Gastrocnemius medialis (tissue), 4 donors: ENCODE results near the gene RNF220. TPM values are rescaled to one million over a fixed set of nuclear protein-coding genes. Genes with fewer than 3 reads are reported as not detected.
"Not testable (repeated sequence)": the region's sequence is repeated elsewhere in the genome, so short reads cannot be mapped to it uniquely, and the experiment has no call there.

ENCODE experiments used
- ATAC-seq, 2 donors: fragments of 150-250 bp; one replicate each; pipeline ENCODE4 v1.9.1; 2016
- DNase-seq, 2 donors: peaks; one replicate each; pipeline ENCODE4 v3.0.0-alpha.2; 2019
- H3K27ac ChIP-seq, 4 donors: fragments of 200-600 bp; sonication (generic); 1 replicate in 1 of 4; 2 replicates in 3 of 4; pipeline ENCODE4 v1.5.1; 2016 to 2018; ENCODE audit warnings: mild to moderate bottlenecking in 2 of 4, moderate library complexity in 1 of 4
- H3K27me3 ChIP-seq, 3 donors: fragments of 200-600 bp; sonication (generic) in 2 of 3; 1 replicate in 1 of 3; 2 replicates in 2 of 3; pipeline versions ENCODE4 v1.5.1 to v1.6.0; 2016 to 2019; ENCODE audit warnings: mild to moderate bottlenecking in 1 of 3, moderate library complexity in 1 of 3
- H3K36me3 ChIP-seq, 2 donors: fragments of 200-600 bp; sonication (generic) in 1 of 2; one replicate each; pipeline ENCODE4 v1.5.1; 2017 to 2018
- H3K4me1 ChIP-seq, 2 donors: fragments of 200-600 bp; sonication (generic) in 1 of 2; one replicate each; pipeline ENCODE4 v1.5.1; 2016 to 2017; ENCODE audit warnings: mild to moderate bottlenecking in 2 of 2
- H3K4me3 ChIP-seq, 4 donors: fragments of 200-600 bp; sonication (generic) in 3 of 4; 1 replicate in 1 of 4; 2 replicates in 3 of 4; pipeline ENCODE4 v1.5.1; 2016 to 2019; ENCODE audit warnings: mild to moderate bottlenecking in 2 of 4
- H3K9me3 ChIP-seq, 3 donors: fragments of 200-600 bp; sonication (generic) in 2 of 3; 1 replicate in 1 of 3; 2 replicates in 2 of 3; pipeline ENCODE4 v1.5.1; 2016 to 2019
- CTCF ChIP-seq, 5 experiments: fragments of 450-650 bp in 3 of 5; fragments of 200-600 bp in 2 of 5; sonication (generic) in 2 of 5; IDR thresholded peaks in 4 of 5; conservative IDR thresholded peaks in 1 of 5; 1 replicate in 4 of 5; 2 replicates in 1 of 5; pipeline ENCODE4 v1.5.1; 2016 to 2019; ENCODE audit warnings: antibody characterized with exemption in 5 of 5, mild to moderate bottlenecking in 3 of 5, moderate library complexity in 3 of 5
- POLR2A ChIP-seq, 2 donors: fragments of 450-650 bp; IDR thresholded peaks; one replicate each; pipeline ENCODE4 v1.6.1; 2017; ENCODE audit warnings: antibody characterized with exemption in 2 of 2, mild to moderate bottlenecking in 2 of 2, moderate library complexity in 2 of 2
- in situ Hi-C, 4 donors: fragments of 200-750 bp; cut with MboI; loops; one replicate each; pipeline versions ENCODE4 v1.15.0 to v1.8.0; 2017; ENCODE audit warnings: low sequenced_read_pairs in 4 of 4
- intact Hi-C: fragments of 100-400 bp; cut with DNase I; formaldehyde crosslinking; loops from one replicate; pipeline ENCODE4 v1.15.1; 2023; ENCODE audit warnings: low total_unique reads
- total RNA-seq, 4 donors: library from RNA; depleted of rRNA; stranded (reverse); fragments of >200 nt; gene quantifications; one replicate each; pipeline versions ENCODE4 v1.1.0 to v1.2.3, GENCODE V29; 2016

RNF220 gene
- total RNA-seq, 4 donors from 2014 or later: 91.2 to 172 (median 128) TPM

DNA sequence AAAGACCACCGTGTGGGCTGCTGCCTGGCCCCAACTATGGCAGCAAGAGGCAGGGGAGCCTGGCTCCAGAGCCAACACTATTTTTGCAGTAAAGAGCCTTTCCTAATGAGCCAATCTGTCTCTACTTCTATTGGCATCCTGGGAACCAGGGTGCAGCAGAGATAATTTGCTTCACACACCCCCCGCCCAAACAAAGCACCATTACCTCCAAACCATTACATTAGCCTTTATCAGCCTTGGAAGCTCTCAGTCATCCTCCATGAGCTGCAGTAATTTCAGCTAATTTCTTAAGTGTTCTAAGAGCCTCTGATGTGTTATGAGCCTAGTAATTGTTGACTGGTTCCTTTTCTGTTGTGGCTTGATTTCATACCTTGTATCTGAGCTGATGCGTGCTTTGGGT, 291.0 kb downstream of the RNF220 start:
- no peak overlapping the region for H3K4me3 ChIP-seq
- in situ Hi-C loops (no loop called here), intact Hi-C loops (no loop called here)
- H3K9me3 ChIP-seq: no peaks in the 10 kb centered on the region
- no peak for TF ChIP-seq POLR2A (IDR thresholded peaks at IDR 0.05)
- TF ChIP-seq CTCF (IDR thresholded peaks at IDR 0.05 in 4 of 5, conservative IDR thresholded peaks at IDR 0.05 in 1 of 5): no peak
- no peak for DNase-seq
- ATAC-seq: no peak
- no peaks in the 10 kb centered on the region for H3K36me3 ChIP-seq
- H3K4me1 ChIP-seq: no peaks in the 10 kb centered on the region
- no peaks in the 10 kb centered on the region for H3K27me3 ChIP-seq
- H3K27ac ChIP-seq: no peak overlapping the region

- in situ Hi-C loops (no loop called here), intact Hi-C loops (no loop called here)
- TF ChIP-seq CTCF (IDR thresholded peaks at IDR 0.05 in 4 of 5, conservative IDR thresholded peaks at IDR 0.05 in 1 of 5) (no peak), POLR2A (IDR thresholded peaks at IDR 0.05) (no peak)
- H3K27me3 ChIP-seq: no peaks in the 10 kb centered on the region
- no peak overlapping the region for H3K27ac ChIP-seq
- H3K9me3 ChIP-seq: no peaks in the 10 kb centered on the region
- ATAC-seq (no peak), DNase-seq (no peak)
- no peaks in the 10 kb centered on the region for H3K36me3 ChIP-seq
- no peak overlapping the region for H3K4me3 ChIP-seq
- no peaks in the 10 kb centered on the region for H3K4me1 ChIP-seq
Measured at GRCh38 chr1:44696789-44697345, 291.8 kb downstream of the RNF220 start.

GRCh38 chr1:44698138-44698537, 293.1 kb downstream of the RNF220 start:
- TF ChIP-seq POLR2A (IDR thresholded peaks at IDR 0.05): no peak
- no peak for TF ChIP-seq CTCF (IDR thresholded peaks at IDR 0.05 in 4 of 5, conservative IDR thresholded peaks at IDR 0.05 in 1 of 5)
- Histone ChIP-seq H3K4me3 (no peak overlapping the region), H3K9me3 (no peaks in the 10 kb centered on the region), H3K4me1 (no peaks in the 10 kb centered on the region), H3K27me3 (no peaks in the 10 kb centered on the region), H3K27ac (no peak overlapping the region), H3K36me3 (no peaks in the 10 kb centered on the region)
- no peak for ATAC-seq
- intact Hi-C loops: no loop called here
- in situ Hi-C loops: no loop called here
- DNase-seq: no peak

GRCh38 chr1:44699375-44699774, 294.3 kb downstream of the RNF220 start:
- intact Hi-C loops, H3K9me3 ChIP-seq, H3K4me3 ChIP-seq, H3K27me3 ChIP-seq, DNase-seq, H3K27ac ChIP-seq, H3K36me3 ChIP-seq, in situ Hi-C loops, ATAC-seq, H3K4me1 ChIP-seq: not testable (repeated sequence)

DNA sequence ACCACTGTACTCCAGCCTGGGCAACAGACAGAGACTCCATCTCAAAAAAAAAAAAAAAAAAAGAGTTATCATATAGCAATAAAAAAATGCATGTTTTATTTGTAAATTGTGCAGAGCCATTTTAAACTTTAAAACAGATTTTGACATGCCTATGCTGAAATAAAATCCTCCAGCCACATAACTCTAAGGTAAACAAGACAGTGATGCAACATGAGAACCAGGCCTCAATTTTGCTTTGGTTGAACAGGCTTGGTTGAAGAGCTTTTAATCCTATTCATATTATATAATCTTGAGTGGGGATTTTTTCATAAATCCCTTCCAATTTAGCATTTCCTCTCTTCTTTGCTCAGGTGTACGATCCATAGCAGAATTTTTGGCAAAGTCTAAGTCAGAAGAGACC, 295.5 kb downstream of the RNF220 start:
- Histone ChIP-seq H3K4me3 (no peak overlapping the region), H3K9me3 (no peaks in the 10 kb centered on the region), H3K36me3 (no peaks in the 10 kb centered on the region), H3K27me3 (no peaks in the 10 kb centered on the region), H3K4me1 (no peaks in the 10 kb centered on the region), H3K27ac (no peak overlapping the region)
- ATAC-seq (no peak), DNase-seq (no peak)
- in situ Hi-C loops: no loop called here
- intact Hi-C loops: no loop called here
- TF ChIP-seq POLR2A (IDR thresholded peaks at IDR 0.05): no peak
- no peak for TF ChIP-seq CTCF (IDR thresholded peaks at IDR 0.05 in 4 of 5, conservative IDR thresholded peaks at IDR 0.05 in 1 of 5)
